ENCODE results near the gene CLEC4F.

Gene CLEC4F

GRCh38 chr2:70850925-70851324 lies 30.5 kb upstream of the CLEC4F start:
- no peak for TF ChIP-seq CTCF (IDR thresholded peaks at IDR 0.05)
- Histone ChIP-seq H3K4me3 (no peak overlapping the region), H3K27ac (no peak overlapping the region)
- no peak for DNase-seq (ENCODE audit: low spot score)

GRCh38 chr2:70842401-70842800 lies 22.0 kb upstream of the CLEC4F start:
- no peak for DNase-seq (ENCODE audit: low spot score)
- Histone ChIP-seq H3K4me3 (no peak overlapping the region), H3K27ac (no peak overlapping the region)
- TF ChIP-seq CTCF (IDR thresholded peaks at IDR 0.05) = no peak

GRCh38 chr2:70837980-70838925 lies 17.9 kb upstream of the CLEC4F start:
- TF ChIP-seq CTCF (IDR thresholded peaks at IDR 0.05) = no peak
- Histone ChIP-seq H3K27ac (no peak overlapping the region), H3K4me3 (no peak overlapping the region)
- DNase-seq (ENCODE audit: low spot score) = no peak

GRCh38 chr2:70835643-70836042 lies 15.2 kb upstream of the CLEC4F start, which contains the start of gene CD207:
Gene CD207, minus strand, starts transcription at chr2:70835816. Its CDS starts 40 bp downstream, at chr2:70835776.
- Histone ChIP-seq H3K4me3 (no peak within 1 kb of the TSS), H3K27ac (no peak within 1 kb of the TSS)
- no peak for TF ChIP-seq CTCF (IDR thresholded peaks at IDR 0.05)
- DNase-seq (ENCODE audit: low spot score) = no peak

GRCh38 chr2:70834881-70835280 lies 14.5 kb upstream of the CLEC4F start:
- Histone ChIP-seq H3K27ac (no peak overlapping the region), H3K4me3 (no peak overlapping the region)
- DNase-seq (ENCODE audit: low spot score) = no peak
- TF ChIP-seq CTCF (IDR thresholded peaks at IDR 0.05) = no peak

GRCh38 chr2:70834106-70834505 lies 13.7 kb upstream of the CLEC4F start:
- Histone ChIP-seq H3K27ac (no peak overlapping the region), H3K4me3 (no peak overlapping the region)
- TF ChIP-seq CTCF (IDR thresholded peaks at IDR 0.05) = no peak
- DNase-seq (ENCODE audit: low spot score) = no peak

GRCh38 chr2:70833246-70833645 lies 12.8 kb upstream of the CLEC4F start:
- Histone ChIP-seq H3K4me3 (no peak overlapping the region), H3K27ac (no peak overlapping the region)
- no peak for DNase-seq (ENCODE audit: low spot score)
- TF ChIP-seq CTCF (IDR thresholded peaks at IDR 0.05) = no peak

Data from coronary artery (tissue), 2 donors.